ENCODE measurements around the gene PIGO.
A peak's percentile ranks its signal among the peaks of the same experiment; 100 is the strongest.

PIGO gene

DNA sequence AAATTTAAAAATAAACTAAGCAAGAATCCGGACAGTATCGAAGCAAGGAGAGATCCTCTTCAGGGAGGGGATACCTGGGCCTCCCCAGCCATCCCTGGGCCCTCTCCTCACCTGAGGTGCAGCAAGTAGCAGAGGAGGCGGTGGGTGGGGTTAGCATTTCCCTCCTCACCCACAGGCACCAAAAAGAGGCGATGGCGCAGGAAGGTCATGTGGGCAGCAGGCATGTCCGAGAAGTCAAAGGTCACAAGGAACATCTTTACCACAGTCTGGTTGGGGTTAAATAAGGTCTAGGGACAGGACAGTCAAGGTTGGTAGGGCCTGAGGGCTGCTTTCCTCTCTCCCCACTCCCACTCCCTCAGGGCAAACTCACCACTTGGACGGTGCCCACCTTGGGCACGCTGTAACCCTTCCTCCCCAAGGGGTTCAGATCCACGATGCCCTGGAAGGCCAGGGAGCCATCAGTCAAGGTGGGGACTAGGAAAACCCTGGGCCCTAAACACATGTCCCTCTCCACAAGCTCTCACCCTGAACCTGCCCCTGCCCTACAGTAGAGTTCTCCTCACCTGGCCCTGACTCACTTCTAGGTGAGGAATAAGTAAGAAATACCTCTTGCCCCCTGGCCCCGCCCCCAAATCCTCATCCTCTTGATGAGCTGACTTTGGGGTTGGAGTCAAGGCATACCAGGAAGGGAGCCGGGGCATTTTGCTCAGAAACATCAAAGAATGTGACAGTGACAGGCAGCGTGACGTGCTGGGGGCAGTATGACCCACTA lies 9.4 kb upstream of the PIGO start:
- no peak for DNase-seq

DNA sequence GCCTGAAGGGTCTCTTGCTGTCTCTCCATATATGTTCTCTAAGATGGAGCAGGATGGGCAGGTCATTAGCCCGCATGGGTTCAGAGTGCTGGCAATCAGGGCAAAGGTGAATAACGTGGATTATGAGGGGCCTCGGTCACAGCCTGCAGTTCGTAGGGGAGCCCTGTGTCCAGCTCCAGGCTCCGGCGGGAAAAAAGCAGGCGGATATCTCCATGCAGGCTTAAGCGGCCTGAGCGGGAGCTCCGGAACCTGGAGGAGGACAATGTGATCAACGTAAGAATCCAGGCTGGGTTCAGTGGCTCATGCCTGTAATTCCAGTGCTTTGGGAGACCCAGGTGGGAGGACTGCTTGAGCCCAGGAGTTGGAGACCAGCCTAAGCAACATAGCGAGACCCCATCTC lies 8.7 kb upstream of the PIGO start:
- no peak for DNase-seq

DNA sequence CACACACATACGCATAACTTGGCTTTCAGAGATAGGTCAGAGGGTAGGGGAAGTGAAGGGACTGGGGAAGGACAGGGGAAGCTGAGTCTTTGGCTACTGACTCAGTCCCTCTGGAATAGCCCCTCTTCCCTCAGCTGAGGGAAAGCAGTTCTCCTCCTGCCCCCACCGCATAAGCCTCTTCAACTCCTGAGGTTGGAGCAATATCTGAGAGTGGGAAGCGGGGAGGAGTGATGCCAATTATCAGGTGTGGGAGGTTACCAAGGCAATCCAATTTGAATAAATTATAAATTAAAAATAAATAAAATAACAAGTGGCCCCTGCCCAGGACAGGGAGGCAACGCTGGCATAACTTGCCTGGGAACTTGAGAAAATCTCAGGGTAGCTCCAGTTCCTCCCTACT lies 8.2 kb upstream of the PIGO start:
- no peak for DNase-seq

DNA sequence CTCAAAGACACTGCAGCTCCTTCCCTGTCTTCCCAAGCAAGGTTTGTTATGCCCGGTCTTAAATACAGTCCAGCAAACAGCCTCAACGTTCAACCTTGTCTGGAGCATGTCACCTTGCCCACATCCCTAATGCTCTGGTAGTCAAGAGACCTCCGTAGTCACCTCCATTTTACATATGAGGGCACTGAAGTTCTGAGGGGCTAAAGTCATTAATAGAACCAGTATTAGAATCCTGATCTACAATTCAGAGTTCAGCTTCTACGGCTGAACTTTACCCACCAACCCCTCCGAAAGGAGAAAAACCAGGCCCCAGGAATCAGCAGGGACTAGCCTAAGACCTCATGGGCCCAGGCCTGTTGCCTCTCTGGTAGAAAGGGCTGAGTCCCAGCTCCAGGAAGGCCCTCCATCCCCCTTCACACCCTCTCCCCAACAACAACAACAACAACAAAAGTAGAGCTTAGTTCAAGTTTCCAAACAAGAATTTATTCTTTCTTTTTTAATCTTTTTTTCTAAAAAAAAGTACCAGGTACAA lies 7.3 kb upstream of the PIGO start:
- DNase-seq: no peak

DNA sequence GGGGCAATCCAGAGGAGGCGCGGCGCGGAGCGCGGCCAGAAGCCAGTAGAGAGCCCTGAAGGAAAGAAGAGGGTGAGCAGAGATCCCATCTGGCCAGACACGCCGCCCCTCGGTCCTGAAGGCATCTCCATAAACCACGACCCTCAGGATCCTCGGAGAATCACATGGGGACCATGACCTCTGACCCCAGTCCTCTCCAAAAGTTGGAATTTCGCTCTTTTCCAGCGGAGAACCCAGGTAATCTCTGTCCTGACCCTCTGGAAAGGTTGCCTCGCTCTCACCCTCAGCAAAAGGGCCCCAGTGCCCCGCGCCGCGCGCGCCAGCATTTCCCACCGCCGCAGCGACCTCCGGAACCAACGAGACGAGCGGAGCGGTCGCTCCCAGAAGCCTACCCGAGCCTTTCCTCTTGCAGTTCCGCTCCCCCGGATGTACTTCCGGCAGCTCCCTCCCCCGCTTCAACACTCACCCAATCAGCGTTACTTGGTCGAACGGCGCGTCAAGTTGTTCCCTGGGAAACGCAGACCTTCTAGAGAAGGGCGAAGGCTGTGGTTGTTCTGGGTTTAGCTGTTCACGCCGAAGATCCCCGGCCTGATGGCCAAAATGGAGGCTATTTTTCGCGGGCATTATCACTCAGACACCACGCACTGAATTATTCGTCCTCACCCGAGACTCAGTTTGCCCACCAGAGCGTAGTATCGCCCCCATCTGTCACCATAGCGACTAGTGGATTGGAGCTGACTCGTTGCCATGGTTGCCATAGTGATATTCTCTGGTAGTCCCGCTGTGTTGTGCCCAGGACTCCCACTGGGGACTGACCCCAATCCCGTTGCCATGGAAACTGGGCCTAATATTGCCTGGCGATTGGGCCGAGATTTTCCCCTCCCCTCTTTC lies 6.6 kb upstream of the PIGO start, which contains the start of gene STOML2:
TSS of gene STOML2 (minus strand) at position 363 of the 891 bp plus-strand sequence. CDS start at position 326, 37 bp downstream.
- DNase-seq: peak; percentile 75

DNA sequence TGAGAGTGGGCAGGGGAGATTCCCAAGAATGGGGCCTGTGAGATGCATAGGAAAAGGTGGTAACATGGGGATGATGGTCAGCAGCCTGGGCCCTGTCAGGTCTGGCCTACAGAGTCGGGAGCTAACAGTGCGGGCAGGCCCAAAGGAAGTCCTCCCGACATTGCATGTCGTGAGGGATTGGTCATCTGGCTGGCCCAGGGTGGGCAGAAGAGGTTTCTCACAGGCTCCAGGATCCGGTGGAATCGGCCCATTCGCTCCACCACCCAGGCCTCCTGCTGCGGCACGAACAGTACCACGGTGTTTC lies 6.0 kb upstream of the PIGO start:
- no peak for DNase-seq

DNA sequence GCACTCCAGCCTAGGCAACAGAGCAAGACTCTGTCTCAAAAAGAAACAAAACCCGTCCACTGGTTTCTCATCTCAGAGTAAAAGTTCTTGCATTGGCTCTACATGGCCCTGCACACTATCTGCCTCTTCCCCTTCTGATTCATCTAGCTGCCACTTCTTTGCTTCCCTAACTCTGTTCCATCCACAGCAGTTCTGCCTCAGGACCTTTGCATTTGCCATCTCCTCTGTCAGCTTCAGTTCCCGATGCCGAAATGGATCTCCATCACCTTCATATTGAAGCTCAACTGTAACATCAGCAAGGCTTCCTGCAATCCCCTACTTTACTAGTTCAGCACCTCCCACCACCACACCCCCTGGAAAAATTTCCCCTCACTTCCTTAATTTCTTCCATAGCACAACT lies 1.2 kb upstream of the PIGO start:
- DNase-seq: no peak

DNA sequence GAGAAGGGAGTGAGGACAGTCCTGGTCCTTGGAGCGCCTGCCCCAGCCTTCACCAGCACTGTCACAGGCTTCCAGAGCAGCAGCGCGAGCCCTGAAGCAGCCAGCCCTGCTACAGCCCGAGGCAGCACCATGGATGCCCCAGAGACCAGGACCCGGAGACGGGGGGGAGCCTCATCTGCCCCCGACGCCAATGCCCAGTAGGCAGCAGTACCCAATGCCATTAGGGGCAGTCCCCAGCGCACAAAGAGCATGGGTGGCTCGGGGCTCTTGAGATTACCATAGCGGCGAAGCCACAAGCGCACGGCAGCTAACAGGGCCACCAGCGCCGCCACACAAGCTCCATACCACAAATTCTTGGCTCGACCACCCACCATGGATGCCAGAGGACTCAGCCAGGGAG lies 4.9 kb downstream of the PIGO start:
- no peak for DNase-seq

DNA sequence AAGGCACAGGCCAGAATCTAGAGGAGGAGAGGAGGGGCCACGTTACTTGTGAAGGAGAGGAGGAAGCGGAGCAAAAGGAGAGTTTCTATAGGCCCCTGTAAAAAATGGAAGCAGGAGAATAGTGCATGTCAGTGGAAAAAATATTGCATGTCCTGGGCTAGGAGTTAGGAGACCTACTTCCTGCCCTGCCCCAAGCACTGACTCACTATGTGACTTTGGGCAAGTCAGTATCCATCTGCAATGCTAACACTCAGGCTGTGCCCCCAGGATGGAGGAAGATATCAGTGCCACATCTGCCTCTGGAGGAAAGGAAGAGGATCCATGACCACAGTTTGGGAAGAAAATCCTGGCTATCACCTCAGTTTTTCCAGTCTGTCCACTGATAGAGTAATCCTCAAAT lies 7.0 kb downstream of the PIGO start:
- no peak for DNase-seq

DNA sequence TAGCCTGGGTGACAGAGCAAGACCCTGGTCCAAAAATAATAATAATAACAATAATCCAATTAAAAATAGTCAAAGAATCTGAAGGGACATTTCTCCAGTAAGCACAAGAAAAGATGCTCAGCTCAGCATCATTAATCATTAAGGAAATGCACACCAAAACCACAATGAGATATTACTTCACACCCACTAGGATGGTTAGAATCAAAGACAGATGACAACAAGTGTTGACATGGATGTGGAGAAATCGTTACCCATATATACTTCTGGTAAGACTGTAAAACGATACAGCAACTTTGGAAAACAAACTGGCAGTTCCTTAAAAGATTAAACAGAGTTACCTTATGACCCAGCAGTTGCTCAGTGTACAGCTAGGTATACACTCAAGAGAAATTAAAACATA lies 11.3 kb downstream of the PIGO start:
- no peak for DNase-seq

DNA sequence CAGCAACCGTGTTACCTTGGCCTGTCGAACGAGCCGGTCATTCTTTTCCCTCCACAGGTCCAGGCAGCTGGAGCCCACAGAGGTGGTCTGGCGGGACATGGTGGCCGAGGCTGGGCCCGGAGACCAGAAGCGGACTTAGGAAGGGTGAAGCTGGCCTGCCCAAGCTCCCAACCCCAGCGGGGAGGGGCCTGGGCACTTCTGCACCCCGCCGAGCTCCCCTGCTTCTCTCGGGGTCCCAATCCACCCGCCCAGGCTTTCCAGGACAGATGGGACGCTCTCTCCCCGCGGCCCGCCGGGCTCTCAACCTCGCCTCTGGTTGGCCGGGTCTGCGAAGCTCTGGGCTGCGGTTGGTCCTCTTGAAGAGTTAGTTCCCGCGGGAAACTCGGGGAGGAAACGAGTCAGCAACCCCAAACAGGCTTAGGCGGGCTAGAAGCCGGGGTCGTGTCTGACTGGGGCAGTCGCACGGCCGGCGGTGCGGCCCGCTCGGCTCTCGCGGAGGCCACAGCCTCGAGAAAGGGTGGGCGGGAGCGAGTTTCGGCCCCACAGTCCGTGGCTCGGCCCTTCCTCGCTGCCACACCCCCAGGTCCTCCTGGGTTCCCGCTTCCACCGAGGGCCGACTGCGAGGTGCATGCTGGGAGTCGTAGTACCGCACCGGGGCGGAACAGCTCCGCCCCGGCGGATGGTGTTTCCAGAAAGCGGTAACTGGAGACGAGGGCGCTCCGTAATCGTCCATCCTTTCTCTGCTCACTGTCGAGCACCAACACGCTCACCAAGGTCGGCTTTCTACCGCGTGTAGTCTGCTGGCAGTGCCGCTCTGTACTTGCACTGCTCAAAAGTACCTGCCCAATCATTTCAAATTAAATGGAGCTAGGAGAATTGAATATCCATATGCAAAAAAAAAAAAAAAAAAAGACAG lies 16.7 kb downstream of the PIGO start, which contains the start of gene FANCG:
TSS of gene FANCG (minus strand) at position 517 of the 916 bp plus-strand sequence. CDS start at position 99, 418 bp downstream.
- peak; percentile 85 for DNase-seq

DNA sequence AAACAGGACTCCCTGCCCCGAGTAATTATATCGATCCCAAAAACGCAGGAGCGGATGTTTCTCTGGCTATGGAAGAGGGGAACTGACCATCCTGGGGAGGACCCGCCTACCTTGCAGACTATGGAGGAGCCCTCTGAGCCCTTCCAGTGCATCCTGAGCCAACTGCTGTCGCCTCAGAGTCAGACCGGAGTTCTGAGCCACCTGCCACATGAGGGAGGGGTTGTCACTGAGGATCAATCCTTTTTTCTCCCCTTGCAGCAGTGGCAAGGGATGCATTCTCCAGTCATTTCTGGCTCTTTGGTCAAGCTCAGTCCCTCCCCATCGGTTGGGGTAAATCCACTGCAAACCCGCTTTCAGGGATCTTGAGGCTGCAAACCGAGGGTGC lies 17.4 kb downstream of the PIGO start:
- no peak for DNase-seq

DNA sequence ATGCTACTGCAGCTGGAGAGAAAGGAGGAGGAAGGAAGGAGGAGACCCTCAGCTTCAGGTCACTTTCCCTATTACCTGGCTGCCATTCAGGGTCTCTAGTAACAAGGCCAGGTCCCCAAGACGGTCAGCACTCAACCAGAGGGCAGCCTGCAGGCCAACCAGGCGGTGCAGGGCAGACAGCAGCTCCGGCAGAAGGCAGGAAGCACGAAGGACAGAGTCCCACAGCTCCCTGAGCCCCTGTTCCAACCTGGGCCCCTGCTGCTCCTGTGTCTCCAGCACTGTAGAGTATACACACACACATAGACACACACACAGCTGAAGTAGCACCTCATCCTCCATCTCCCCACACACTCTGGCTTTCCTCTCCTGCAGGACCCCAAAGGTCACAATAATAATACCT lies 18.3 kb downstream of the PIGO start:
- no peak for DNase-seq

DNA sequence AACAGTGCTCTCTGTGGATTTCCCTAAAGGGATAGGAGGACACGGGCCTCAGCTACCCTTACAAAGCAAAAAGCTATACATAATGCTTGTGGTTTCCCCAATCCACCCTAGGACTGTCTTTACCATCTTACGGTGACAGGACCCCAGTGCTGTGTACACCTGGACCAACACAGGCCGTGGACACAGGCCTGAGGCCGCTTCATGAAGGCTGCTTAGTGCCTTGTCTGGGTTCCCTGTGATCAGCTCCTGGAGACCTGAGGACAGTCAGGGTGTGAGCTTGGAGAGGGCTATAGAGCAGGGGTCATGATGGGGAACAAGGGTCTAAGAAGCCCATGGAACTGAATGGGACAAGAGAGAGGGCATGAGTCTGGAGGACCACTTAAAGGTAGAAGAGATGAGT lies 19.5 kb downstream of the PIGO start:
- no peak for DNase-seq

DNA sequence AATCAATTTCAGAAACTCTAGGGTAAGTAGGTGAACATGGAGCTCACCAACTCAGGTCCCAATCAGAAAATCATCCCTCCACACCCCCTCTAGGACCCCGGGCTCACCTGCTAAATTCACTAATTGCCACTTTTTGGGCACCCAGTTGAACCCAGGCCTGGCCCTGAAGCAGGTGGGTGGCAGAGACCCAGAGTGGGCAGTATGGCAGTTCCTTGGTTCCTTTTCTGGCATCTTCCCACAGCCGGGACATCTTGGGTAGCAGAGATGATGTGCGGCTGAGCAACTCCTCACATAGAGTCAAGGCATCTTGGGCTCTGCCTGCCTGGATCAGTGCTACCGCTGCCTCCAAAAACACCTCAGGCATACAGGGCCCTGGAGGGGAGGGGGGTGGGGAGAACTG lies 21.0 kb downstream of the PIGO start:
- no peak for DNase-seq

DNA sequence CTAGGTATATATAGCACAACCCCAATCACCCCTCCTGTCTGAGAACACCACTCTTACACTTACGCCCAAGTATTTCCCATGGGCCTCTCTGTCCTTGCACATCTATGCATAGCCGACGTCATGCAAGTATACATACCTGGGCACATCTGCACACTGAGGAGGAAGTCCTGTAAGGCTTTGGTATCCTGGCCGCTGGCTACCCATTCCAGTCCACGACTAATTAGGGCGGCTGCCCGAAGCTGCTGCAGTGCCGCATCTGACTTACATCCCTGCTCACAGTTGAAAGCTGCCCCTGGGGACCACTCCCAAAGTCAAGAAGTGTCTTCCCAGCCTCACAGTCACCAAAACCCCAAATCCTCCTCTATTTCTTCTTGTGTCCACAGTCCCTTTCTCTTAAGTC lies 21.6 kb downstream of the PIGO start:
- no peak for DNase-seq

DNA sequence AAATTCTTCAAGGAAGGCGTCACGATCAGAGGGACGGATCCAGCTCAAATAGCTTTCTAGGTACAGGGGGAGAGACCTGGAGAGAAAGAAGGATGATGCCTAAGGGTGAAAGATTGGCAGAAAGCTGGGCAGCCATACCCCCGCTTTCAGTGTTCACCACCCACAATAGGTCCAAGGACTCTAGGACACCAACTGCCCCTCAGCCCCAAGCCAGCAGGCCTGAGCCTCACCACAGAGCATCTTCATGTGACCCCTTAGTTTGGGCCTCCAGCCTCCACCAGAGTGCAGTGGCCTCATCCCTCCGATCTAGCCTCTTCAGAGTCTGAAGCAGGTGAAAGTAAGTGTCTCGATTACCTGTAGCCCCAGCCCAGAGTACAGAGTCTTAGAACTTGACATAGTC lies 22.2 kb downstream of the PIGO start:
- no peak for DNase-seq

DNA sequence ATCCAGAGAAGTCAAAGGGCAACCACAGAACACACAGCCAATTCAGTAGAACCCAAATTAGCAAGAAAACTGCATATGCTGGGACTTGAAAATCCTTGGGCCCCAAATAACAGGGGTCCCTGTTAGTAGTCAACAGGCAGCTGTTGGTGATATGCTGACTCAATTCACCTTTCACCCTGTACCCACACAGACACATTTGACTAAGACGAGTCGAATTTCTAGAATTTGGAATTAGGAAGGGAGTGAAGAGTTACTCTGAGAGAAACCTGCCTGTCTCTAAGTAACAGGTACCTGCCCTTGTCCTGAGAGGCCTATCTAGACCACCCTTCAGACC lies 23.1 kb downstream of the PIGO start:
- no peak for DNase-seq

DNA sequence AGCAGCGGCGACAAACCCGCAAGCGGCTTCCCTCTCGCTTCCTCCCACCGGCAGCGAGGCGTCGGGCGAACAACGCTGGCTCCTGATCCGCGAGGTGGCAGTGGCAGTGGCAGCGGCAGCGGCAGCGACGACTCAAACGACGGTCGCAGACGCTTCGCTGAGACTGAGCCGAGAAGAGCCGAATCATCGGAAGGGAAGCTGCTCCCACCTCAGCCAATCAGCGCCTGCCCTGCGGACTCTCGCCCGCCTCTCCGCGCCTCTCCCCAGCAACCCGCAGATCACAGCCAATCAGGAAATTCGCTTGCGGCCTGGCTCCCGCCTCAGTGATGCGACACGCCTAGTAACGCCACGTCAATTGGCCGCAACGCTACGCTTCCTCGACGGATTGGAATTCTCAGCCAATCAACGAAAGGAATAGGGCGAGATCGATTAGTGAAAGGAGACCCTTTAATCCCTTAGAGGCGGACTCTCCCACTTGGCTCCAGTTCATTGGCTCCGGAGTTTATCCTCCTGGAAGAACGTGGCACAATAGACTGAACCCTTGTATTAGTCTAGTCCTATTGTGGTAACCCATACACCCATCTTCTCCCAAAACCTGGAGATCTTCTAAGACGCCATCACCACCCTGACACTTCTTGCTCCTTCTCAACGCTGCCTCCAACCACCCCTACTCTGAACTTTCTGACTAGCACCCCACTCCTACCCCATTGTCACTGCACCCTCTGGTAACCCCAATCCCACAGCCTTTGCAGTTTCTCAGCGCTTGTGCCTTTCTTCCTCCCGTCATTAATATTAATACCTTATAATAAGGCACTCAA lies 23.7 kb downstream of the PIGO start, which contains the start of gene VCP:
TSS of gene VCP (minus strand) at position 165 of the 818 bp plus-strand sequence. CDS start 272 bp downstream, outside the sequence.
- DNase-seq: peak; percentile 93

DNA sequence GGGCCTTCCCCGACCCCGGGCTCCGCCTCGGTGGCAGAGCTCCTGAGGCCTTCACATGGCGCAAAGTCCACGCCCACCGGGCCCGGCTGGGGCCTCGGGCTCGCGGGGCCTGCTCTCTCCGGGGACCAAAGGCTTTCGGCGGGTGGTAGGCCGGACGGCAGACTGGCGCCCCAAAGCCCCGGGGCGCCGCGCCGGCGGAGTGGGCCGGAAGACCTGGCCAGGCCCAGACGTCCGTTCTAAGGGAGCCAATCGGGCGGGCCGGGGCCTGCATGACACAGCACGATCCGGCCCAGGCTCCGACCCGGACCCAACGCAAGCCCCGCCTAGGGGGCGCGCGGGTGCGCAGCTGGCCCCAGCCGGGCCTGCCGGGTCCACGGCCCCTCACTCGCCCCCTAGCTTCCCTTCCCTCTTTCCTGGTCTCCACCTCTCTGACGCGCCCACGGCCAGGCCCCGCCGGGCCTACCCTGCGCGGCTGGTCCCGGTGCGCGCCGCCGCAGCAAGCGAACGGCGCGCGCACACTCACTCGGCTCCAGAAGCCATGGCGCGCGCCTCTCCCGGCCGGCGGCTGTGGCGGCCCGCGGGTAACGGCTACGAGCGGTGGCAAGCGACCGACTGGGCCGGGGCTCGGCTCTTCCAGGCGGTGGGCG lies 24.5 kb downstream of the PIGO start:
- DNase-seq: peak; percentile 64
